GM12801 (cell line): Measurements from ENCODE around the gene TPGS1.

Experiments used
- CTCF ChIP-seq: IDR thresholded peaks from one replicate; pipeline ENCODE4 v1.5.1; 2011; ENCODE audit warnings: control low read depth; ENCODE audit not compliant: insufficient read length; ENCODE audit errors: extremely low read depth

TPGS1 gene

GRCh38 chr19:472005-472858 is 35.1 kb upstream of the TPGS1 start:
- TF ChIP-seq CTCF, result no peak

GRCh38 chr19:474126-475078 is 32.9 kb upstream of the TPGS1 start:
- no peak for TF ChIP-seq CTCF

GRCh38 chr19:475360-475759 is 31.9 kb upstream of the TPGS1 start:
- TF ChIP-seq CTCF, result no peak

GRCh38 chr19:478236-478903 is 28.9 kb upstream of the TPGS1 start:
- no peak for TF ChIP-seq CTCF

- no peak for TF ChIP-seq CTCF
These were observed 28.3 kb upstream of the TPGS1 start for GRCh38 chr19:478976-479375.

- TF ChIP-seq CTCF, result no peak
These were observed 27.1 kb upstream of the TPGS1 start for GRCh38 chr19:480016-480855.
